Panc1 (cell line): Measurements from ENCODE around the gene SLC7A7. TPM values are rescaled to one million over a fixed set of nuclear protein-coding genes. Genes with fewer than 3 reads are reported as not detected.

Experiments
- ATAC-seq: fragments of 200-7000 bp; cut with Tn5 transposase; 2 replicates; pipeline ENCODE4 v1.9.1; 2020; ENCODE audit warnings: mild to moderate bottlenecking, moderate library complexity
- BruUV-seq: library from RNA; stranded (reverse); fragments of 400-500 nt; replicated peaks from 2 replicates; lab custom pipeline; 2021; lab: Mats Ljungman, UMichigan
- CTCF ChIA-PET: fragments of 300-600 bp; sonication (Branson Sonifier 250); formaldehyde crosslinking; loops from one replicate; lab custom pipeline; 2022; ENCODE audit warnings: antibody characterized with exemption; lab: Charles Lee
- POLR2A ChIA-PET: fragments of 300-600 bp; sonication (Branson Sonifier 250); formaldehyde crosslinking; loops from one replicate; lab custom pipeline; 2022; ENCODE audit warnings: antibody characterized with exemption; lab: Charles Lee
- DNase-seq: peaks from one replicate; pipeline ENCODE4 v3.0.0-alpha.2; 2010; ENCODE audit warnings: low read depth, low spot score
- H3K27ac ChIP-seq: 2 replicates; pipeline ENCODE4 v1.5.1; 2011; ENCODE audit warnings: mild to moderate bottlenecking, low read length, inconsistent platforms
- H3K27me3 ChIP-seq: fragments of 200-500 bp; sonication (Bioruptor generic); 2 replicates; pipeline ENCODE4 v1.6.0; 2014; ENCODE audit warnings: low read length, inconsistent platforms; ENCODE audit not compliant: control insufficient read depth, insufficient read depth
- H3K36me3 ChIP-seq: fragments of 200-500 bp; sonication (Bioruptor generic); 2 replicates; pipeline ENCODE4 v1.5.1; 2014; ENCODE audit warnings: inconsistent platforms, mild to moderate bottlenecking, low read length, moderate library complexity; ENCODE audit not compliant: control insufficient read depth, insufficient read depth
- H3K4me1 ChIP-seq: 2 replicates; pipeline ENCODE4 v1.5.1; 2011; ENCODE audit warnings: inconsistent platforms, mild to moderate bottlenecking, low read length, moderate library complexity; ENCODE audit not compliant: control insufficient read depth, insufficient read depth
- H3K4me3 ChIP-seq, 2 experiments: 2 replicates each; pipeline ENCODE4 v1.5.1; 2011 to 2012; ENCODE audit warnings: low read depth in 2 of 2, low read length in 2 of 2, mild to moderate bottlenecking in 2 of 2, inconsistent platforms in 1 of 2, moderate library complexity in 1 of 2
- H3K9me3 ChIP-seq: fragments of 200-500 bp; sonication (Bioruptor generic); 2 replicates; pipeline ENCODE4 v1.5.1; 2014; ENCODE audit warnings: low read depth, mild to moderate bottlenecking, inconsistent platforms, low read length, moderate library complexity; ENCODE audit not compliant: control insufficient read depth, insufficient read depth
- CTCF ChIP-seq: fragments of 450-650 bp; IDR thresholded peaks from 2 replicates; pipeline ENCODE4 v1.5.1; 2017; ENCODE audit warnings: mild to moderate bottlenecking
- POLR2AphosphoS5 ChIP-seq: IDR thresholded peaks from 2 replicates; pipeline ENCODE4 v1.6.1; 2012; ENCODE audit warnings: mild to moderate bottlenecking, low read depth, low read length, moderate library complexity
- REST ChIP-seq, 2 experiments: IDR thresholded peaks; 2 replicates each; pipeline ENCODE4 v1.6.1; 2011 to 2012; ENCODE audit warnings: low read depth in 2 of 2, control low read depth in 1 of 2, low read length in 1 of 2, mild to moderate bottlenecking in 1 of 2, moderate library complexity in 1 of 2; ENCODE audit not compliant: insufficient read depth in 1 of 2
- SIN3A ChIP-seq: IDR thresholded peaks from 2 replicates; pipeline ENCODE4 v1.6.1; 2012; ENCODE audit warnings: low read depth, mild to moderate bottlenecking, low read length, moderate library complexity, borderline replicate concordance; ENCODE audit not compliant: insufficient read depth
- TCF7L2 ChIP-seq: IDR thresholded peaks from 2 replicates; pipeline ENCODE4 v1.6.1; 2011; ENCODE audit warnings: mild to moderate bottlenecking, low read depth, low read length, inconsistent platforms
- in situ Hi-C: cut with HindIII; loops from 2 replicates; pipeline ENCODE4 v1.10.0; 2016; ENCODE audit warnings: low sequenced_read_pairs, low pct_unique_long_range_greater_than_20kb
- intact Hi-C: fragments of 100-400 bp; cut with micrococcal nuclease; formaldehyde crosslinking; loops from one replicate; pipeline ENCODE4 v1.10.0; 2022; ENCODE audit not compliant: unreplicated experiment
- total RNA-seq: library from RNA; stranded (reverse); gene quantifications from one replicate; pipeline ENCODE4 v1.2.1, GENCODE V29; 2021; ENCODE audit not compliant: unreplicated experiment

The SLC7A7 gene
- total RNA-seq, 1 experiment from 2014 or later, result 0.85 TPM

GRCh38 chr14:22846811-22847307 lies 31.6 kb upstream of the SLC7A7 start:
- POLR2A ChIA-PET, result no interaction called here
- in situ Hi-C loops, result no loop called here

GRCh38 chr14:22845821-22846625 lies 30.8 kb upstream of the SLC7A7 start:
- CTCF ChIA-PET, result no interaction called here
- Histone ChIP-seq H3K4me3 (no peak overlapping the region), H3K27me3 (no peaks in the 10 kb centered on the region), H3K27ac (no peak overlapping the region), H3K4me1 (no peaks in the 10 kb centered on the region), H3K36me3 (no peaks in the 10 kb centered on the region), H3K9me3 (no peaks in the 10 kb centered on the region)
- DNase-seq, result no peak
- ATAC-seq, result no peak
- in situ Hi-C loops, result no loop called here
- intact Hi-C loops, result no loop called here
- BruUV-seq, result no TSS peak
- POLR2A ChIA-PET, result no interaction called here
- TF ChIP-seq POLR2AphosphoS5 (no peak), TCF7L2 (no peak), SIN3A (no peak), REST (IDR thresholded peaks at IDR 0.05; ENCODE audit: insufficient read depth in 1 of 2, low read depth in 2 of 2, low read length in 1 of 2) (no peak)

More at GRCh38 chr14:22846811-22847307, 31.6 kb upstream of the SLC7A7 start:
- Histone ChIP-seq H3K4me3 (no peak overlapping the region), H3K9me3 (no peaks in the 10 kb centered on the region), H3K4me1 (no peaks in the 10 kb centered on the region), H3K27me3 (no peaks in the 10 kb centered on the region), H3K36me3 (no peaks in the 10 kb centered on the region), H3K27ac (no peak overlapping the region)
- TSS peak; percentile 83 for BruUV-seq
- intact Hi-C loops, result no loop called here
- CTCF ChIA-PET, result no interaction called here
- TF ChIP-seq CTCF (no peak), REST (IDR thresholded peaks at IDR 0.05; ENCODE audit: insufficient read depth in 1 of 2, low read depth in 2 of 2, low read length in 1 of 2) (no peak), POLR2AphosphoS5 (no peak), TCF7L2 (no peak), SIN3A (no peak)
- ATAC-seq (no peak), DNase-seq (no peak)
